Subcutaneous adipose tissue (tissue), 4 donors: Measurements from ENCODE around the gene RIMS4. TPM values are rescaled to one million over a fixed set of nuclear protein-coding genes. Genes with fewer than 3 reads are reported as not detected.

Experiments
- CTCF ChIP-seq: fragments of 450-650 bp; IDR thresholded peaks from one replicate; pipeline ENCODE4 v1.5.1; 2016; ENCODE audit warnings: low read depth, mild to moderate bottlenecking, control low read depth, antibody characterized with exemption, moderate library complexity
- total RNA-seq, 4 donors: library from RNA; depleted of rRNA; stranded (reverse); fragments of >200 nt; gene quantifications; one replicate each; pipeline ENCODE4 v1.1.0, GENCODE V29; 2016

RIMS4 gene
- total RNA-seq, 4 donors from 2014 or later: 0.34 to 0.44 TPM; not detected in 2

GRCh38 chr20:44814937-44815336 is 4.6 kb upstream of the RIMS4 start:
- no peak for TF ChIP-seq CTCF

GRCh38 chr20:44811150-44811685 is 872 bp upstream of the RIMS4 start:
- no peak for TF ChIP-seq CTCF

GRCh38 chr20:44810061-44810390 is 320 bp downstream of the RIMS4 start:
- TF ChIP-seq CTCF: no peak

- TF ChIP-seq CTCF: no peak
These were observed 826 bp downstream of the RIMS4 start for GRCh38 chr20:44809380-44810060.

- TF ChIP-seq CTCF: no peak
These were observed 2.7 kb downstream of the RIMS4 start for GRCh38 chr20:44807684-44808056.

GRCh38 chr20:44807051-44807683 is 3.2 kb downstream of the RIMS4 start:
- TF ChIP-seq CTCF: no peak

- TF ChIP-seq CTCF: no peak
These were observed 4.2 kb downstream of the RIMS4 start for GRCh38 chr20:44805979-44806620.
